ENCODE results near the gene NUTM2D.
"Not testable (repeated sequence)": the region's sequence is repeated elsewhere in the genome, so short reads cannot be mapped to it uniquely, and the experiment has no call there.

The NUTM2D gene, protein sequence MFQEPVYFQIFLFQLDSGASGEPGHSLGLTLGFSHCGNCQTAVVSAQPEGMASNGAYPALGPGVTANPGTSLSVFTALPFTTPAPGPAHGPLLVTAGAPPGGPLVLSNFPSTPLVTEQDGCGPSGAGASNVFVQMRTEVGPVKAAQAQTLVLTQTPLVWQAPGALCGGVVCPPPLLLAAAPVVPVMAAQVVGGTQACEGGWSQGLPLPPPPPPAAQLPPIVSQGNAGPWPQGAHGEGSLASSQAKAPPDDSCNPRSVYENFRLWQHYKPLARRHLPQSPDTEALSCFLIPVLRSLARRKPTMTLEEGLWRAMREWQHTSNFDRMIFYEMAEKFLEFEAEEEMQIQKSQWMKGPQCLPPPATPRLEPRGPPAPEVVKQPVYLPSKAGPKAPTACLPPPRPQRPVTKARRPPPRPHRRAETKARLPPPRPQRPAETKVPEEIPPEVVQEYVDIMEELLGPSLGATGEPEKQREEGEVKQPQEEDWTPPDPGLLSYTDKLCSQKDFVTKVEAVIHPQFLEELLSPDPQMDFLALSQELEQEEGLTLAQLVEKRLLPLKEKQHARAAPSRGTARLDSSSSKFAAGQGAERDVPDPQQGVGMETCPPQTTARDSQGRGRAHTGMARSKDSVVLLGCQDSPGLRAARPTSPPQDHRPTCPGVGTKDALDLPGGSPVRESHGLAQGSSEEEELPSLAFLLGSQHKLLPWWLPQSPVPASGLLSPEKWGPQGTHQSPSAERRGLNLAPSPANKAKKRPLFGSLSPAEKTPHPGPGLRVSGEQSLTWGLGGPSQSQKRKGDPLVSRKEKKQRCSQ

DNA sequence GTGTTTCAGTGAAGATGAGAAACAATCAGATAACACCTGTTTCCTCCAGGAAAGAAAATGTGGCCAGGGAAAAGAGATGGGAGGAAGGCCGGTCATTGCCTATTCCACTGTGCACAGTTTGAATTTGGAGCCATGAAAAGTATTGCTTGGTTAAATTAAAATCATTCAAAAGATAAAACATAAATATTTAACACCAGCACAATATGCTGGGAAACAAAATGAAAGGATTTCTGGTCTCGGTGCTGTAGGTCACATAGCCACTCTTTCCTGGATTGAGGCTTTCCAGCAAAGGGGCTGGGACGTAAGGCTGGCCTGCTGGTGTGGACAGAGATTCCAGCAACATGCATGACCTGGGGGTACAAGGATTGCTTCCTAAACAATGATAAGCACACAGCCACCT is at the start of gene NUTM2D:
NUTM2D (plus strand) TSS at position 301 of the 400 bp plus-strand sequence. CDS start 522 bp downstream, outside the sequence.
- DNase-seq = not testable (repeated sequence)

DNA sequence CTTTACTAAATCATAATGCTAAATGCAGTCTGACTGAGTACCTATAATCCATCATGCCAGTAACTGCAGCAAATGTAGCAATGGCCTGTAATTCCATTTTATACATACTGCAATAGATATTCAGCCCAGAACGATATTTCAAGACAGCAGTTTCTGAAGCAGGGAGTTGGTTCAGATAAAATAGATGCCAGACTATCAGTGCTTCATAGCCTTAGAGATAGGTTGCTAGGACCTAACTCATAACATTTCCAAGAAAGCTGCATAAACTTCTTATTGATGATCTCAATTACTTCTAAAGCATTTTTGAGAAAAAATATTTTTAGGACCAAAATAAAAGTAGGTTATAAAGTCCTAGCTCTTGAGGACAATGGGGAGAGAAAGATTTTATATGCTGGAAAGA is 48.8 kb upstream of the NUTM2D start:
- DNase-seq = not testable (repeated sequence)

DNA sequence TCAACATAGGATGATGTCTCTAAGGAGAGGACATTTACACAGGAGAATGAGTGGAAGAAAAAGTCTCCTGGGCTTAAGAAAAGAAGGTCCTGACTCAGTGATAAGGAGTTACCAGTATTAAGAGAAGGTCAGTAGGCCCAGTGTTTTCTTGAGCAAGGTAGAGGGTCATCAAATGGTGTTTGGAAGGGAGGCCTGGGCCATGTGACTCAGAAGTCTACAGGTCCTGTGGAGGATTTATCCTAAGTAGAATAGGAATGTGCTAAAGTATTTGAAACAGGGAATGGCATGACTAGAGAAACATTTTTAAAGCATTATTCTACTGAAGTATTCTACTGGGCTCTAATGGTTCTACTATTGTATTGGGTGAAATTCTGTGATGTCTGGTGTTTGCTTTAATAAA is 47.9 kb upstream of the NUTM2D start:
- DNase-seq = not testable (repeated sequence)

DNA sequence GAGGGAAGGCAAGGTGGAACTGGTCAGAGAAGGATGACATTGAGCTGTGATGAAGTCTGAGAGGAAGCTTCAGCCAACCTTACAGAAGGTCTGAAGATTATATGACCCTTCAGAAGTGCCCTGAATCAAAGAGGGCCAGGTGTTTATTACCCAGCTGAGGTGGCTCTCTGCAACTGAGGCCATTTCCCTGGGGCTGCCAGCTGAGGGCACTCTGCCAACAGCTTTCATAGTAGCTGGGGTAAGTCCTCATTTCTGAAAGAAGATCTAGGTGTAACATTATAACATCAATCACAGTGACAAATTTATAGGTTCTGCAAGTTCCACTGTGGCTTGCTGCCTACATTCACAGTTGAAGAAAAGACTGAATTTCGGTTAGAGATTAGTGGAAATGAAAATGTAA is 46.0 kb upstream of the NUTM2D start:
- DNase-seq = not testable (repeated sequence)

DNA sequence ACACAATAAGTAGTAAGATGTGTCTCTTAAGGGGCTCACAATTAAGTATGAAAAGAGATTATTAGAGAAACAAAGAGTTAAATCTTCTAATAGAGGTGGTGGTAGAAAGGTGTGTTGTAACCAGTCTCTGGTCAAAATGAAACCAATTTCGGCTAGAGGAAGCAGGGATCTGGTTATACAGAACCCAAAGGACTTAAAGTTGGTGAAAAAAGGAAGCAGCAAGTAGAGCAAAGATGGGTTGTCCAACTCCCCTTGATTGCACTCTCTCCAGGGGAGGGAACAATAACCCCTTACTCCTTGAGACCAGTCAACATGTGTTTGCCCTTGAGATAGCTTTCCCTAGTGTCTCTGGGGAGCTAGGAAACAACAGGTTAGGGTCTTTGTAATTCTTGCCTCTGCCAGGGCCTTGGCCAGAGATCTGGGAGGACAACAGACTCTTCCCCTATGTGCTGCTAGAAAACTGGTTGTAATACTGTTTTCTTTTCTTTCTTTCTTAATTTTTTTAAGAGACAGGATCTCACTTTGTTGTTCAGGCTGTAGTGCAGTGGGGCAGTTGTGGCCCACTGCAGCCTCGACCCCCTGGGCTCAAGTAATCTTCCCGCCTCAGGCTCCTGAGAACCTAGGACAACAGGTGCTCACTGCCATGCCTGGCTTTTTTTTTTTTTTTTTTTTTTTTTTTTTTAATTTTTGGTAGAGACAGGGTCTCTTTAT is 43.7 kb upstream of the NUTM2D start:
- not testable (repeated sequence) for DNase-seq

DNA sequence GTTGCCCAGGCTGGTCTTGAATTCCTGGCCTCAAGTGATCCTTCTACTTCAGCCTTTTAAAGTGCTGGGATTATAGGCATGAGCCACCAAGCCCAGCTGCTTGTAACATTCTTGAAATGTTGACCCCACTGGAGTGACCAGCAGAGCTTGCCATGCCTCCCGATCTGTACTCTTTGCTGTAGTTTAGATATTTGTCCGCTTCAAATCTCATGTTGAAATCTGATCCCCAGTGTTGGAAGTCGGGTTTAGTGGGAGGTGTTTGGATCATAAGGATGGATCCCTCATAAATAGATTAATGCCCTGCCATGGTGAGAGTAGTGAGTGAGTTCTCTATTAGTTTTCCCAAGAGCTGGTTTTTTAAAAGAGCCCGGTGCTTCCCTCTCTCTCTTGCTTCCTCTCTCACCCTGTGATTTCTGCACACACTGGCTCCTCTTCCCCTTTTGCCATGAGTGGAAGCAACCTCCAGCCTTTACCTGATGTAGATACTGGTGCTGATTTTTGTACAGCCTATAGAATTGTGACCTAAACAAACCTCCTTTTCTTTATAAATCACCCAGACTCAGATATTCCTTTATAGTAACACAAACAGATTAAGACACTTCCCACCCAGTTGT is 43.1 kb upstream of the NUTM2D start:
- DNase-seq = not testable (repeated sequence)

DNA sequence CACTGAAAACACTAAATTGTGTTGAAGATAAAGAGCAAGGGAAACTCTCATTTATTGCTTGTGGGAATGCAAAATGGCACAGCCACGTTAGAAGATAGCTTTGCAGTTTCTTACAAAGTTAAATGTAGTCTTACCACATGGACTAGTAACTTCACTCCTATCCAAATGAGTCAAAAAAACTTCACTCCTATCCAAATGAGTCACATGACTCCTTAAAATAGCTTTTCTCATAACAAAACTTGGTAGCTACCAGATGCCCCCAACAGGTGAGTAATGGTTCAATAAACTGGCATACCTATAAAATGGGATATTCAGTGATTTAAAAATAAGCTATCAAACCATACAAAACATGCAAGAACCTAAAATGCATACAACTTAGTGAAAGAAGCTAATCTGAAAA is 36.0 kb upstream of the NUTM2D start:
- not testable (repeated sequence) for DNase-seq

DNA sequence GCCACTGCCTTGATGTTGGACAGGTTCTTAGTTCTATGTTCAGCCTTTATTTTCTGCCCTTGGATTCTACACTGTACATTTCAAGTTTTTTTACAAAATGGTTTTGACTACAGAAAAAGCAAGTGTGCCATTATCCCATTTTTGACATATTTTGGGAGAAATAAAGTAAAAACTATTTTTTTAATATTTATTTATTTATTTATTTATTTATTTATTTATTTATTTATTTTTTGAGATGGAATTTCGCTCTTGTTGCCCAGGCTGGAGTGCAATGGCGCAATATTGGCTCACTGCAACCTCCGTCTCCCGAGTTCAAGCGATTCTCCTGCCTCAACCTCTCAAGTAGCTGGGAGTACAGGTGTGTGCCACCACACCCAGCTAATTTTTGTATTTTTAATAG is 33.0 kb upstream of the NUTM2D start:
- not testable (repeated sequence) for DNase-seq

DNA sequence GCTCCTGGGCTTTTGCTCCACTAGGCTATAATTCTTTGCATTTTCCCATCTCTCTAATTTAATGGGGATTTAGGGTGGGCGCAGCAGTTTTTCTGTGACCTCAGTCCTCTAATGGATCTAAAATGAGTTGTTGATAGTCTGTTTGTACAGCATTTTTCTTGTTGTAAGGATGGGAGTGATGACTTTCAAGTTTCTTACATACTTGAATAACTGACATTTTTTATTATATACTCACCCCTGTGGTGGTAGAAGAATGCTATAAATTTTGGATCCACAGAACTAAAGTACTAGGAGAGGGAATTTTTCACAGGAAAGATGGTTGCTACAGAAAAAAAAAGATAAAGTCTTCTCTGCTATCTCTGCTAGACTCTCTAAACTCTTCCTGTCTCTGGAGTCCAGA is 29.6 kb upstream of the NUTM2D start:
- not testable (repeated sequence) for DNase-seq

DNA sequence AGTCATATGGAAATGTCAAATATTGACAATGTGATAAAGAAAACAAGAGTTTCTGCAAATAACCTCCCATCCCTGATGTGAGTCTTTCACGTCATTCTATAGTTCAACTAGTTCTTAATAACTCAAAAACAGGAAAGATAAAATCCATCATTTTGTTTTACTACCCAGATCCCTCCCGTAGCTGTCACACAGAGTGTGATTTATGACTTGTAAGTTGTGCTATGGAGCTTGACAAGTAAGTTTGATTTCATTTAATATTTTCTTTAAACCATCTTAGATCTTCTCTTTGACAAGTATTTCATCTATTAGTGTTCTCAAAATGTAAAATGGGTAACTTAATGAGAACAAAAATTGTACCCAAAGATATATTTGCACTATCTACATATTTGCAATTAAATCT is 28.4 kb upstream of the NUTM2D start:
- DNase-seq = not testable (repeated sequence)

DNA sequence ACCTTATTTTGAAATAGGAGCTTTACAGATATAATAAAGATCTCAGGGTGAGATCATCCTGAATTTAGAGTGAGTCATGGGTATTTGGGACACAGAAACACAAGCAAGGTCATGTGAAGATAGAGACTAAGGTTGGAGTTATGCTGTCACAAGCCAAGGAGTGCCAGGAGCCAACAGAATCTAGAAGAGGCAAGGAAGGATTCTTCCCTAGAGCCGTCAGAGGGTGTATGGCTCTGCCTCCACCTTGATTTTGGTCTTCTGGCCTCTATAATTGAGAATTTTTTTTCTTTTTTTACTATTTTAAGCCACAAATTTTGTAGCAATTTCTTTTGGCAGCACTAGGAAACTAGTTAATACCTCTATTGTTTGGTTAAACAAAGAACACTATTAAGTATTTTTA is 24.9 kb upstream of the NUTM2D start:
- not testable (repeated sequence) for DNase-seq

DNA sequence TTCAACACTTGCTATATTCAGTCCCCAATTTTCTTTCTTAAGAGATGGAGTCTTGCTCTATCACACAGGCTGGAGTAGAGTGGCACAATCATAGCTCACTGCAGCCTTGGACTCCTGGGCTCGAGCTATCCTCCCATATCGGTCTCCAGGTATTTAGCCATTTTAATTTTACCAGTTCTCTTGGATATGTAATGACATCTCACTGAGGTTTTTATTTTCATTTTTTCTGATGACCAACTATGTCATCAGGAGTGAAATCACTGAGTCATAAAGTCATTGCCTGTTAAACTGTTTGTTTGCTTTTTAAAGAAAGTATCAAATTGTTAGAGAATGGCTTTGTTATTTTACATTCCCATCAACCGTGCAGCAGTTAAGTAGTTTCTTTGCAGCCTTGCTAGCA is 17.1 kb upstream of the NUTM2D start:
- DNase-seq = not testable (repeated sequence)

DNA sequence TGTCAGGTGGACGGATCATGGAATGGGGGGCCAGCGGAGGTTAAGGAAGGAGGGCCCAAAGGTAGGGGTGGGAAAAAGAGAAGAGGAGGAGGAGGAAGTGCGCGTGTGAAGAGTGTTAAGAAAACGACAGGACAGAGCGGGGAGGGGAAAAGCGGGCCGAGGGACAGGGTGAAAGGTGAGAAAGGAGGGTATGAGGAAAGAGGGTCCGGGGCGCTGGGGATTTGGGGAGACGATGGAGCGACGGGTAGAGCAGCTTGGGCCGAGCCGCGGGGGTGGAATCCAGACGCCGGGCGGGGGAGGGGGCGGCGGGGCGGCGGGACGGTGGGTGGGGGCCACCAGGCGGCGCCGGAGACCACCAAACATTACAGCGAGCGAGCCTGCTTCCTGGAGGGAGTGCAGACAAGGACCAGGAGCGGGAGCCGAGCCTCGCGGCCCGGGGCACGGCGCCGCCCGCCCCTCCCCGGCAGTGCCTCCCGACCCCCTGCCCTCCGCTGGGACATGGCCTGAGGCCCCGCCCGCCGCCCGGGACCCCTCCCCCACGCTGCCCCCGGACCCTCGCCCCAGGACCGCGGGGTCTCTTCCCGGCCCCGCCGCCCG is 15.9 kb upstream of the NUTM2D start:
- DNase-seq = not testable (repeated sequence)

DNA sequence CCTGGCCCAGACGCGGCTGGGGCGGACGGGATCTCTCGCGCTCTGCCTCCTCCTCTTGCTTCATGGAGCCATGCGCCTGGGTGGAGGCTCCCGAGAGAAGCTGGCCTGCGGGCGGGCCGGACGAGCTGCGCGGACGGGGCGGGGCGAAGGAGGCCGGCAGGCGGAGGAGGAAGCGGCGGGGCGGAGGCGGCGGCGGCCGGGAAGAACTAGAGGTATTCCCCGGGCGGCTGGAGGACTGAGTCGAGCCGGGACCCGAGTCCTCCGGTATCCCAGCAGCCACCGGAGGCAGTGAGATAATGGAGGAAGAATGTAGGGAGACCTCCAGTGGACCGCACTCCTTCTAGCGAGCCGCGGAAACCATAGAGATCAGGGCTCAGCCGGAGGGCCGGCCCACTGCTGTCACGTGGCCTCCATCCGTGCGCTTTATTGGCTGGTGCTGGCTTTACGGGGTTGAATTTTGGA is 15.3 kb upstream of the NUTM2D start:
- peak; percentile 54 for DNase-seq

DNA sequence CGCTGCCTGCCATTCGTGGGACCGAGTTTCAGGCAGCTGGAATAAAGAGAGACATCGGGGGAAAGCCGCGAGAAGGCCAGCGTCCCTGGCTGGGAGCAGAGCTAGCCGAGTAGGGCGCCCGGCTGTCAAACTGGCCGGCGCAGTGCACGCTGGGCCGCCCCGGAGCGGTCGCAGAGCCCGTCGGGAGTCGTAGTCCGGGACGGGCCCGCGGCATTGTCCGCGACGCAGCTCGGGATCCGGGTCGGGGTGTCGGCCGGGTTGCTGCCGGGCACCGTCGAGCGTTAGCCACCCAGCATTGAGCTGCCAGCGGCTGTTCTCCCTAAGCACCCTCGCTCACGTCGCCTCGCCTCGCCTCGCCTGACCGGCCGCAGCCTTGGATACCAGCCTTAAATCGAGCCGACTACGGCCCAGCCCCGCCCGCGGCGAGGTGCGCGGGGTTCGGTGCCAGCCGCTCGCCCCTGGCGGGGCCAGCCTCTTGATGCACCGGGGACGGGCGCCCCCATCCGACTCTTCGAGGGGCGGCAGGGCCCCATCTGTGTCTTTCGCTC is 14.8 kb upstream of the NUTM2D start:
- DNase-seq = not testable (repeated sequence)

DNA sequence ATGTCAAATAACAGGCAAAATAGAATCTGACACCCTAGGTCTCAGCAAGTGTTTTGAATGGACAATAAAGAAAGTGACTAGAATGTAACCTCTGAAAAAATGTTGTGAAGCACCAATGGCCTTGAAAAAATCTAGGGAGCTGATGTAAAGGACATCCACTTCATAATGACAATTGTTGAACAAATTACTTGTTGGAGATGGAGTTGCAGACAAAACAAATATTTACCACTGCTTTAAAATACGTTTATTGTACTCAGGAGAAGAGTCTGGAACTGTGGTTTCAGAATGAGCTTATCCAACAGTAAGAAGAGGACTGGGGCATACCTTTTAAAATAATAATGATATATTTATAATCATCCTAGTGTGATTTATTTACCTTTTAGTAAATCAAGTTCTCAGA is 11.8 kb upstream of the NUTM2D start:
- DNase-seq = not testable (repeated sequence)

DNA sequence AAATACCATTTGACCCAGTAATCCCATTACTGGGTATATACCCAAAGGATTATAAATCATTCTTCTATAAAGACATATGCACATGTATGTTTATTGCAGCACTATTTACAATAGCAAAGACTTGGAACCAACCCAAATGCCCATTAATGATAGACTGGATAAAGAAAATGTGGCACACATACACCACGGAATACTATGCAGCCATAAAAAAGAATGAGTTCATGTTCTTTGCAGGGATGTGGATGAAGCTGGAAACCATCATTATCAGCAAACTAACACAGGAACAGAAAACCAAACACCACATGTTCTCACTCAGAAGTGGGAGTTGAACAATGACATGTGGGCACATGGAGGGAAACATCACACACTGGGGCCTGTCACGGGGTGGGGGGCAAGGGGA is 7.4 kb upstream of the NUTM2D start:
- DNase-seq = not testable (repeated sequence)

DNA sequence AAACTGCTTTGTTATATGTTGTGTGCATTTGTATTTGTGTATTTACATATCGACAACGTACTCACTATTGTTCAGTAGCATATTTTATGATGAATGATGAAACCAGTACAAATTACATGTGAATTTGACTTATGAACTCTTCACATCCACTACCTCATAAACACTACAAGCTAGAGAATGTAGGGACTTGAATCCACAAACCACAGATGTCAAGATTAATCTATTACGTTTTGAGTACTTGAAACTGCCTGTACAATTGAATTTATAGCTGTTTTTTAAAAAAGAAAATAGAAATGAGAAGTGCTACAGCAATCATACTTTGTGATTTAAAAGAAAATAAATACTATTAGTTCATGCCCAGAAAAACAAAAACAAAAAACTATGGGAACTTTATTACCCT is 4.7 kb upstream of the NUTM2D start:
- not testable (repeated sequence) for DNase-seq

DNA sequence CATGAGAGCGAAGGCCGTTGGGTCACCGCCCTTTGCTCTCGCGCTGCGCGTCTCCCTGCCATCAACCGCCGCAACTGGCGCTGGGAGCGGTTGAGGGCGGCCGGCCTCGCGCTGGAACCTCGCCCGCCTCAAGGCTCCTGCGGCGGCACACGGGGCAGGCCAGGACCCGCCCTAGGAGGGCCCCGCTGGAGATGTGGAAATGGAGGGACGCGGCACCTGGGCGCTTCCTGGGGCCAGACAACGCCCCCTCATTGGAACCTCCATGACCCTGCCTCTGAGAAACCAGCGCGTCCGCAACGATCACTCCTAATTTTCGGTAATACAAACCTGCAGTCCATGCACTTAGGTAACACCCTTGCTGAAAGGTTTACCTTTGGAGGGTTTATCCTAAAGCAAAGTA is 2.4 kb upstream of the NUTM2D start:
- DNase-seq = not testable (repeated sequence)

DNA sequence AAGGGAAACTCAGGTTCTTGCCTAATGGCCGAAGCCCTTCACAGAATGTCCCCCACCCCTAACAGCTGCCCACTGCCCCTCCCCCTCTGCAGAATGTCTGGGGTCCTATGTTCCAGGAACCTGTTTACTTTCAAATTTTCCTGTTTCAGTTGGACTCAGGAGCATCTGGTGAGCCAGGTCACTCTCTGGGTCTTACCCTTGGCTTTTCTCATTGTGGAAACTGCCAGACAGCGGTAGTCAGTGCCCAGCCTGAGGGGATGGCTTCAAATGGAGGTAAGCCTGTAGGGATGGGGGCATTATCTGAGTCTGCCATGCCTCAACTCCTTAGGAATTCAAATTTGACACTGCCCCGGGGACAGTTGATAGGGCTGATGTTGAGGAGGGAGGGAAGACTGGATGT is 615 bp downstream of the NUTM2D start:
- not testable (repeated sequence) for DNase-seq

DNA sequence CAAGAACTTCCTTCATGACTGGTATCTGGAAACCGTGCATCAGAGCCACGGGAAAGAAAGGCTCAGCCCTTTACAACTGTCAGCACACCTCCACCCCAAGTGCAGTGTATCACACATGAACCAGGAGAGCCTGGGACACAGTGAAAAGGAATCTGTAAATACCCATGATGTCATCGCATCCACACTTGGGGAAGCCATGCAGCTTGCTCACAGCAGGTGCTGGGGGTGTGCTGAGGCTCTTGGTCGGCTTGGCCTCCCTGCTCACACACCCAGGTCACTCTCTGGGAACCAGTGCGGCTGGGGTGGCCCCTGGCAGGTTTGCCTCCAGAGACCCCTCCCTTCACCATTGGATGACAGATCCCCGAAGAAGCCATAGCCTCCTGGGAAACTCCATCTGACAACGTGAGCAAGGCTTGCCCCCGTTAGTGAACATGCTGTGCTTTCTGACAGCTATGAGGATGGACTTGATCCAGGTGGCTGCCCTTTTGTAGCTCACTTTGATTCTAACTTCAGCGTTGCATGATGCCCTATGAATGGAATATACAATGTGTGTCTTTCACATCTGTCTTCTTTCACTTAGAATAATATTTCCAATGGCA is 12.1 kb downstream of the NUTM2D start:
- DNase-seq = not testable (repeated sequence)
